HG03135 (cell line): ENCODE measurements around the gene MDK.

Experiments used
- ATAC-seq: cut with Tn5 transposase; IDR thresholded peaks from one replicate; pipeline ENCODE4 v1.9.1; 2021; ENCODE audit warnings: mild to moderate bottlenecking, moderate library complexity; ENCODE audit not compliant: unreplicated experiment

The MDK gene

GRCh38 chr11:46393231-46393616 lies 11.8 kb downstream of the MDK start:
- ATAC-seq: no peak

- ATAC-seq: no peak
Measured at GRCh38 chr11:46393759-46394158, 12.3 kb downstream of the MDK start.

DNA sequence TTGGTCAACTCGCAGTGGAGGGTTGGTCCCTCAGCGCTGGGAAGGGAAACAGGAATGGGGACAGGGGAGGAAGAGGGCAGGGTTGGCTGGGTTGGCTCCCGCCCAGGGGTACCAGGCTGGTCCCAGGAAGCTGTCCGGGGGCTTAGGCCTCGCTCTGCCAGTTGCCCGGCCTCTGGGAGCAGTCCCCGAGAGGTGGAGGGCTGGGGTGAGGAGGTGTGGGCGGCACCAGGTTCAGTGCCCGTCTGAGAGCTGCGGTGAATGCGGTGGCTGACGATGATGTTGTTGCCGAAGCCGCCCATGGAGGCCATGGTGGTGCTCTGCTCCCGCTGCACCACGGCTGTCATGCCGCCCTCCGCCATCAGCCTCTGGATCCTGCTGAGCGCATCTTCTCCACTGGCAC lies 16.1 kb downstream of the MDK start:
- no peak for ATAC-seq

DNA sequence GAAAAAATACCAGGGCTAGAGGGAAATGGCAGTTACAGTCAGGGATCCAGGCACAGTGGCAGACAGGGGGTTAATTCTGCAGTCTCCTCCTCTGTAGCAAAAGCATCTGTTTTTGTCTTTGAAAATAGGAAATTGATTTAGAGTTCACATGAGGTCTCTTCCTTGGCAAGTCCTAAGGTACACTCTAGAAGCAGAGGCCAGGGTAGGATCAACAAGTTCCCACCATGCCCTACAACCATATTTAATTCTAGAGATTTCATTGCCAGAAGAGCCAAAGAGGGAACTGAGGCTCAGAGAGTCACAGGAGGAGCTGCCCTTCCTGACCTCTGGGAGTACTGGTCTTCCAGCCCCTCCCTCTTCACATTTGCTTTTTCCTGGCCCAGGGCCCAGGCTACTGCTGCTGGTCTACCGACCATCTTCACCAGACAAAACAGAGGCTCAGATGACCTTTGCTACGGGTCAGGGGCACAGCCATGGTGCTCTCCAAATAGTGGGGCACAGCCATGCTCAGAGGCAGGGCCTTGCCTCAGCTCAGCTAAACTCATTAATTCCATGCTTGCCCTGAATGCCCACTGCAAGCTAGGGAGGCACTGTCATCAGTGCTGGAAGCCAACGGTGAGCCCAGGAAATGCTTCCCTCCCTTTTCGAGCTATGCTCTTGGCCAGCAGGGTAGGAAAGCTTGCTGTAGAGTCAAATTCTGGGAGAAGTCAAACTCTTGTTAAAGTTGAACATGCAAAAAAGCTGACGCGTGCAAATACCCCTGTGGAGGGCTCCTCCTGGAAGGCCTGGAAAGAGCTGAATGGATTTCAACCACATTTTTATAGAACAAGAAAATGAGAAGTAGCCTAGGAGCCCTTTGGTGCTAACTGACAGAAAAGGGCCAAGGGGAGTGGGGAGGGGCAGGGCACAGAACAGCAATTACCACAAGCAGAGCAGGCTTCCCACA lies 21.8 kb downstream of the MDK start:
- no peak for ATAC-seq

GRCh38 chr11:46404476-46405017 lies 23.1 kb downstream of the MDK start:
- ATAC-seq: no peak

- ATAC-seq: no peak
Measured at GRCh38 chr11:46407635-46408034, 26.2 kb downstream of the MDK start.

DNA sequence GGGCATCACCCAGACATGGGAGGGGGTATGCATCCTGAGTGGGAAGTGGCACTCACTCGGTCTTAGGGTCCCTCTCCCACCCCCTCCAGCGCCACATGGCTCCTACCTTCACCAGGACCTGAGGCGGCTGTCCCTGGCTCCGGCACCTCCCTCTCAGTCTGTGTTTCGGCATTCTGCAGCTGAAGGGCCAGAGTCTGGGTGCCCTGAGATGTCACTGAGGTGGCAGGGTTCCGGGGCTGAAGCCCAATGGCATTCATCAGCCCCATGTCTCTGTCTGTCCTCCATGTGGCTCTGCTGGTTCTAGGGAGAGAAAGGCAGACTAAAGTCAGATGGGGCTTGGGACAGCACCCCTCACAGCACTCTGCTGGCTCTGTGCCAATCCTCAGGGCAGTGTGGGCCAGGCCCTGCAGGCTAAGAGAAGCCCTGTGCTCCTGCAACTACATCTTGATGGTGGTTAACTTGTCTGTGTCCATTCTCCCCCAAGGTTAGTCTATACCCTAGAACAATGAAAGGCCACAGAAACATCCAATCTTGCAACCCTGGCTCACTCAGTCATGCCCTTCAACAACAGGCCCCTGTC lies 27.0 kb downstream of the MDK start:
- no peak for ATAC-seq

DNA sequence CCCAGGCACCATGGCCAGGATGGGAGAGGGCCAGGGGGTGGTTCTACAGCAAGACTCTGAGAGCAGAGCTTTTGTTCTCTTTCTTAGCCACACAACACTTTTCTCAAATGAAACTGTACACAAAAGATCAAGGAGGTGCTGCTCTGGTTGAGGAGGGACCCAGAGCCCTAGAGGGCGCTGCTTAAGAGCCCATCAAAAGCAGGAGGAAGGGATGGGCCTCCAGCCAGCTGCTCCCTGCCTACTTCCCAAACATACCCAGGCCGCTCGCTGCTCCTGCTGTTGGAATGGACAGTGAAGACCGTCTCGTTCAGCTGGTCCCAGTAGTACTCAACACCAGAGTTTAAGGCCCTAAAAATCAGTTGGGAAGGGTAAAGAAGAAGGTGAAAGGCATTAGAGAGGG lies 28.6 kb downstream of the MDK start:
- ATAC-seq: no peak

GRCh38 chr11:46413760-46414465 lies 32.4 kb downstream of the MDK start:
- ATAC-seq: no peak

- no peak for ATAC-seq
Measured at GRCh38 chr11:46414466-46414796, 33.0 kb downstream of the MDK start.

DNA sequence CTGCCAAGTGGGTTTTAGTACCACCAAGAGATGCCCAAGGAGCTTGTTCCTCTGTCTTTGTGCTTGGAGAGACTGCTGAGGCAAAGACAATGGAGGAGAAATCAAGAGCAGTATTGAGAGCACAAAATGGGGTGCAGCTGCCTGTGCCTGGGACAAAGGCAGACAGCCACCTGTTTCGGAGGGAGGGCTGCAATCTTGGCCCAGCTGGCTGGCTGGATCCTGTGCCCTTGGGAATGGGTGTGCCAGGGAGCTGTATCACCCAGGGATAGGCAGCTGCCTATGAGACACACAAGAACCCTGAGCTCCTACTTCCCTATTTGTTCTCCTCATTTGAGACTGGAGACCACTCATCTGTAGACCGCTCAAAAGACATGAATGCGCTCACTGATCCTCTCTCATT lies 33.4 kb downstream of the MDK start:
- no peak for ATAC-seq

DNA sequence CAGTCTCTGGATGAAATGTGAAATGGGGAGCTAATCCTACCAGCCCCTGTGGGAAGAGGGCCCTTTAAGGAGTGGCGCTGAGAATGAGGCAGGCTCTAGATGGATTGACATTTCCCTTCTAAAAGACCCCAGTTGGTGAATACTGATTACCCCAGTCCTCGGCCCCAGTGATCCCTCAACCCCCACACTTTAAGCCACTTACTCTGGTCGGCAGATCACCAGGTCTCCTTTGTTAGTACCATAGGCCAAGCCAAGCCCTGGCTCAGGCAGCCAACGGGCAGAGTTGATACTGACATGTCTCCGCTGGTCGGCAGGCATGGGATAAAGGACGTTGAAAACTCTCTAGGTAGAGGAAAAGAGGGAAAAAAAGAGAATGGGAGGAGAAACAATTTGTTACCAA lies 36.2 kb downstream of the MDK start:
- no peak for ATAC-seq

- no peak for ATAC-seq
Measured at GRCh38 chr11:46418751-46419150, 37.3 kb downstream of the MDK start.

DNA sequence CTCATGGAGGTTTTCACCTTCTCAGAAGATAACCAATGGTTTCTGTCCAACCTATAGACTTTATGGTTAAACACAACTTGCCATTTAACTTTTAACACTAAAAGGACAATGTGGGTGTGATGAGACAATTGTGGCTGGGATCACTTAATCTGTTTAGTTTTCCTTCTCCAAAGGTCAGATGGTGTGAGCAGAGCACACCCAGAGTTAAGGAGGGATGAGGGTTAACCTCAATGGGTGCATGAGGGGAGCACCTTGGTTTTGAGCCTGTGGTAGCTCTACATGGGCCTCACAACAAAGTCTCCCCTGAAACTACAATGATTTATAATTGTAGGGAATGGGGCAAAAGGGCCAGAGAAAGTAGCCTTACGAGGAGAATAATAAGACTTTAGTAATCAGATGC lies 39.0 kb downstream of the MDK start:
- ATAC-seq: no peak

- no peak for ATAC-seq
Measured at GRCh38 chr11:46421257-46421880, 39.9 kb downstream of the MDK start.

GRCh38 chr11:46422588-46422987 lies 41.1 kb downstream of the MDK start:
- no peak for ATAC-seq

DNA sequence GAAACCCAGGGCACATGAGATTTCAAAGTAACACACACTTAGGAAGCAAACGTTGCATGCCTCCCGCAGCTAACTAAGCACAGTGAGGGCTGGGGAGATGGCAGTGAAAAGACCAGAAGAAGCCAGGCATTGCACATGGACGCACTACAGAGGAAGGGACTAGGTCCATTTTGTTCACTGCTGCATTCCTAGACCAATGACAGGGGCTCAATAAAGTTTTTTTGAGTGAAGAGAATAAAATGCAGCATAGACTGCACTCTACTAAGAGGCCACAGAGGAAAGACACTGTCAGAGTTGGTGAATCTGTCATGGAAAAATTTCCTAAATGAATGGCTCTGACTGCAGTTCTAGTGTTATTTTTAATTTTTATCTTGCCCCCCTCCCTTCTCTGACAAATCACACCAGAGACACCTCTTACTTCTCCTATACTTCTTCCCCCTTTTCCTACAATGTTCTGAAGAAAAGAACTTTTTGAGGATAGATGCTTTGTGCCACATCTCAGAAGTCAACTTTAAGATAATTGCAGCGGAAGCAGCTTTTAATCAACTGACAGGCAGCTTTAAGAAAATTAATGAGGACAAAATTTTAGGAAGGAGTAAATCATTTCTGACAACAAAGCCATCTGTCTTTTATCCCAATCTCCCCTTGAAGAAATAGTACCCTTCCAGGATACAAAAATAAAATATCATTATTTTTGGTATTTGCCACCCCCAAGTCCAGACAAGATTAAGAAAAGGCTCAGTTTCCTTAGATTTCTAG lies 44.9 kb downstream of the MDK start:
- no peak for ATAC-seq

GRCh38 chr11:46427364-46427763 lies 45.9 kb downstream of the MDK start:
- no peak for ATAC-seq

DNA sequence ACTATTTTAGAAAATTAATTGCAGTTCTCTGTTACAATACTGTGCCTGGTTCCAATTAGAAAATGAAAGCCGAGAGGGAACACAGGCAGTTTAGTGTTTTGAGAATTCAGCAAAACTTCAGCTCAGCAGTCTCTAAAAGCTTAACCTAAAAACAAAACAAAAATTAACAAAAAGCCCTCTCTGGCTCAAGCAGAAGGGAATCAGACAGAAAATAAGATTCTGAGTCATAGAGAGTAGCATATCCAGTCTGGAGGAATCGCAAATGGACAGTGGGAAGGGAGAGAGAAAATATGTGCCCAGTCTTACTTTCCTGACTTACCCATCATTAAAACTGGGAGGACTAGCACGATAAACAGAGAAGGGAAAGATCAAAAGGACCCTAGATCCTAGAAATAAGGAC lies 48.2 kb downstream of the MDK start:
- ATAC-seq: no peak

- no peak for ATAC-seq
Measured at GRCh38 chr11:46431211-46431610, 49.7 kb downstream of the MDK start.
